Small intestine (tissue), 7 donors: Measurements from ENCODE around the gene GSTO1. TPM values are rescaled to one million over a fixed set of nuclear protein-coding genes. Genes with fewer than 3 reads are reported as not detected.

Experiments used
- DNase-seq, 2 donors: peaks; one replicate each; pipeline versions ENCODE4 v3.0.0 to v3.0.0-alpha.2; 2013
- FAIRE-seq: peaks from 2 replicates; lab custom pipeline; 2012; peaks lifted over from hg19 to GRCh38; lab: Jason Lieb, UNC
- H3K27ac ChIP-seq, 3 donors: one replicate each; pipeline ENCODE4 v1.5.1; 2013; ENCODE audit warnings: low read length in 2 of 3, mild to moderate bottlenecking in 2 of 3, control low read depth in 1 of 3, inconsistent platforms in 1 of 3, low read depth in 1 of 3, moderate library complexity in 1 of 3
- H3K27me3 ChIP-seq, 3 donors: one replicate each; pipeline ENCODE4 v1.6.1; 2013; ENCODE audit warnings: low read length in 3 of 3, inconsistent platforms in 1 of 3; ENCODE audit not compliant: control insufficient read depth in 3 of 3, insufficient read depth in 3 of 3
- H3K36me3 ChIP-seq, 3 donors: one replicate each; pipeline ENCODE4 v1.6.1; 2013; ENCODE audit warnings: low read length in 3 of 3, inconsistent platforms in 1 of 3, low read depth in 1 of 3, mild to moderate bottlenecking in 1 of 3, moderate library complexity in 1 of 3; ENCODE audit not compliant: control insufficient read depth in 3 of 3, insufficient read depth in 2 of 3
- H3K4me1 ChIP-seq, 3 donors: one replicate each; pipeline ENCODE4 v1.6.1; 2013; ENCODE audit warnings: low read length in 2 of 3, inconsistent platforms in 1 of 3, low read depth in 1 of 3, mild to moderate bottlenecking in 1 of 3, moderate library complexity in 1 of 3; ENCODE audit not compliant: control insufficient read depth in 3 of 3, insufficient read depth in 2 of 3
- H3K4me3 ChIP-seq, 3 donors: one replicate each; pipeline ENCODE4 v1.5.1; 2013; ENCODE audit warnings: low read length in 3 of 3, control low read depth in 1 of 3, inconsistent platforms in 1 of 3, low read depth in 1 of 3, mild to moderate bottlenecking in 1 of 3, moderate library complexity in 1 of 3
- H3K9me3 ChIP-seq, 2 donors: one replicate each; pipeline ENCODE4 v1.6.1; 2013; ENCODE audit warnings: low read depth in 1 of 2, low read length in 1 of 2; ENCODE audit not compliant: control insufficient read depth in 2 of 2, insufficient read depth in 1 of 2
- WGBS, 3 donors: extraction: QIAGEN DNeasy Blood & Tissue Kit; methylation state at CpG; one replicate each; pipeline ENCODE4 v1.1.7; 2013; 5-methylcytosine and 5-hydroxymethylcytosine counted together
- polyA plus RNA-seq, 4 donors: library from polyadenylated mRNA; stranded (reverse) in 3 of 4; unstranded in 1 of 4; fragments of 200-250 nt in 3 of 4; fragments of 120-200 nt in 1 of 4; gene quantifications; one replicate each; pipeline versions ENCODE4 v1.2.1 to v1.2.3, GENCODE V29; 2013
- donor health status: healthy with polysubstance abuse.
- donor health status: control.
- donor health status: control.
- donor health status: Bipolar disorder and iron deficiency.
- donor health status: healthy.

The GSTO1 gene
- polyA plus RNA-seq, 4 donors, result 173 to 422 (median 223) TPM

DNA sequence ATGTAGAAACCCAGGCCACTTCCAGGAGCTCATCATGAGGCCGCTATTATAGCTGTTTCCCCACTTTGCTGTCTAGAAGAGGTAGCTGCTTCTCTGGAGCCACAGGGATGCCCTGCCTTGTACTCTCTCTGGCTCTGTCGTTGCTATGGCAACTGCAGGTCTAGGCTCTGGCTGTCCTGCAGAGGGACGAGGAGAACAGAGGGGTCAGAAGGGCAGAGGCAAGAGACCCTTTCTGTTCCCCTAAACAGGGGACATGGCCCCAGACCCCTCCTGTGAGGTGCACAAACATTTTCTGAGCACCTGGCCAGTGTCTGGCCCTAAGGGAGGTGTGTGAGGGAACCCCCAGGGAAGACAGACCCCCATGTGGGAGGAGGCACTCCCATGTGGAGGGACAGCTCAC lies 52.2 kb downstream of the GSTO1 start:
- no peaks in the 10 kb centered on the region for H3K27me3 ChIP-seq
- WGBS, 3 donors, result 71 to 76% (median 76%) methylated on average over 3 of the region's 3 CpGs
- peaks cover 0 to 22% (median 2%) of the 10 kb centered on the region in 3 donors for H3K36me3 ChIP-seq
- peaks cover 0 to 4% (median 0%) of the 10 kb centered on the region in 3 donors for H3K4me1 ChIP-seq
- no peak overlapping the region for H3K4me3 ChIP-seq
- DNase-seq, result no peak
- H3K27ac ChIP-seq, result no peak overlapping the region
- no peak for FAIRE-seq
- peaks cover 0 to 6% of the 10 kb centered on the region in 2 donors for H3K9me3 ChIP-seq

DNA sequence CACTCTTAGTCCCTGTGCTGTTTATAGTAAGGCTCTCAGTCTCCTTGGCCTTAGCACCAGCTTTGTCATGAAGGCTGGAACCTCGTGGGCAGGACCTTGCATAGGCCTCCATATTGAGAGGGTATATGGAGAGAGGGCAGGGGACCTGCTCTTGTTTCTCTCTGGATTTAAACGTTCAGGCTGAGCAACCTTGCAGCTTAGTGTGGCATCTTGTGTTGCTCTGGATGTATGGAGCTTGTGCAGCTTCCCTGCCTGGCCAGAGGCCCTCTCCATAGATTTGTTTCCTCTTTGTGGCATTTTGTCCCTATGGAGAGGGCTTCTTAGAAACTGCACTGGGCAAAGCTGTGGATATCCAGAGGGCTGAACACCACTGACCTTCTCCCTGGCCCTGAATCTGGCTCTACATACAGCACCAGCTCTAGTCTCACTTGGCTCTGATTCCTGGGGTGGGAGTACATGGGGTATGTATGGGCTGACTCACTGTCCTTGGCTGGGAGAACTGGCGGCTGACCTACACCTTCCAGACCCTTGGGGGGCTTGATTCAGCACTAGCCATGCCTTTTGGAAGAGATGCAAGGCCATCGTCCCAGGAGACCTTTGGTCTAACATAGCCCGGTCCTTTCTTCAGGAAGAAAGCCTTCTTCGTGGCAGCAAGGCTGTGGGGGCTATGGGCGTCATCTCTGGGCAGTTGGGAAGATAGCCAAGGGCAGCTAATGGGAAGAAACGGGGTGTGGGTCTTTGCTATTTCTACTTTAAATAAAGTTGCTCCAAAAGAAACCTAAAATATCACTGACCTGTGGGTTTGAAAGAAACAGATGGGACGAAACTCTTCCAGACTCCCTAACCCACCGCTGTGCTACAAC lies 53.1 kb downstream of the GSTO1 start:
- 70 to 78% (median 71%) methylated on average over 10 of the region's 10 CpGs for WGBS, 3 donors
- Histone ChIP-seq H3K4me3 (no peak overlapping the region), H3K27ac (no peak overlapping the region), H3K36me3 (peaks cover 0 to 28% (median 2%) of the 10 kb centered on the region in 3 donors), H3K27me3 (no peaks in the 10 kb centered on the region), H3K9me3 (peaks cover 0 to 6% of the 10 kb centered on the region in 2 donors), H3K4me1 (peaks cover 0 to 4% (median 0%) of the 10 kb centered on the region in 3 donors)
- FAIRE-seq, result no peak
- DNase-seq, result no peak

DNA sequence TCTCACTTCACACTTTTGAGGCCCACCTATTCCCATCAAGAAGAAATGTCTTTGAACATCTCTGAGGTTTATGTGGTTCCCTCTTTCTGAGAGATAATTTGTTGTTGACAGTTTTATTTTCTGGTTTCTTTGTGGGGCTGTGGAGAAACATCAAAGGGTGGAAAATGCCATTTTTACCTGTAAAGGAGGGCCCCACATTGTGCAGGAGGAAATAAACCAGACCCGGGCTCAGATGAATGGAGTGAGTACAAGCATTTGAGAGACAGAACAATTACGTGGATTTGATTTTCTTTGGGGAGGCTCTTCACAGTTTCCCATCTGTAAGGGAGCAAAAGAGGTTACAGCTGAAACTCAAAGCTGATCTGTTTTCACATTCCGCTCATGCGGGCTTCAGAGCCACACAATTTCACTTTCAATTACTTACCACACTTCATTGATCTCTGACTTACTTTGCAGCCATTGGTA lies 53.8 kb downstream of the GSTO1 start:
- Histone ChIP-seq H3K27me3 (no peaks in the 10 kb centered on the region), H3K4me1 (peaks cover 0 to 4% (median 0%) of the 10 kb centered on the region in 3 donors), H3K9me3 (peaks cover 0 to 6% of the 10 kb centered on the region in 2 donors), H3K4me3 (no peak overlapping the region), H3K27ac (no peak overlapping the region), H3K36me3 (peaks cover under 1 to 34% (median 2%) of the 10 kb centered on the region in 3 donors)
- DNase-seq (no peak), FAIRE-seq (no peak)
- WGBS, 3 donors, result 48 to 75% (median 64%) methylated on average over 4 of the region's 4 CpGs

DNA sequence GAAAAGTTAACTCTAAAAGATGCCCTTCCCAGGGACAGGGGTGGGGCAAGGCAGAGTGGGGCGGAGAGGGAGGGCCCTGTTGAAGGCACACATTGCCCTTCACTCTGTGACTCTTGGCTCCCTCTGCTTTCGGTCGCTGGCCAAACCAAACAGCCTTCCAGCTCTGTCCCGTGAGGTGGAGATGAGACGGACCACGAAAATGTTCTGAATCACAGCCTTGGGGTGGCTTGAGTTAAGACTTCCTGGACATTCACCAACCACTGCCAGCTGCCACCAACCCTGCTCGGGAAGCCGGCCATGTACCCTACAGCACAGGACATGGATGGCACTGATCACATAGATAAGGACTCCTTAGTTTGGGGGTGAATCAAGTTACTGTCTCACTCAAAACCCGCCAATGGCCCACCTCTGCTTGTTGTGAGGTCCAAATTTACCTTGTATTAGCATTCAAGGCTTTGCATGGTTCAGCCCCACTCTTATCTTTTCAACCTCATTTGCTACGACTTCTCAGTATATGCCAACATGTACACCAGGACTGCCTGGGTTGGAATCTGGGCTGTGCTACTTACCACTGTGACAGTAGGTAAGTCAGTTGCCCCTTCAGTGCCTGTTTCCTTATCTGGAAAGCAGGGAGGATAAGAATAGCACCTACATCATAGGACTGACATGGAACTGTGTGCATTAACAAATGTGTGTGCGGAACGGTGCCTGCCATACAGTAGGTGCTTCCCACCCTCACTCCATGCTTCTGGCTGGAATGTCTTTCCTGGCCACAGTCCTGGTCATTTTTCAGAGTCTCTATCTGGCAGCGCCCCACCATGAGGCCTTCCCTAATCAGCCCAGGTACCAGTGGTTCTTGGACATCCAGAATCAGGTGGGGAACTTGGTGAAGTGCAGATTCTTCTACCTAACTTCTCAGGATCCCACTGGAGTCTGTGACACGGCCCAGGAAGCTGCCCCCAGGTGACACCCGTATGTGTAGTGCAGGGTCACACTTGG lies 55.6 kb downstream of the GSTO1 start:
- peak overlapping the region in 1 of 3 donors; percentile 43 for H3K27ac ChIP-seq
- peaks cover 0 to 4% (median 0%) of the 10 kb centered on the region in 3 donors for H3K4me1 ChIP-seq
- H3K9me3 ChIP-seq, result no peaks in the 10 kb centered on the region
- no peak for FAIRE-seq
- H3K27me3 ChIP-seq, result no peaks in the 10 kb centered on the region
- peaks cover 2 to 52% (median 11%) of the 10 kb centered on the region in 3 donors for H3K36me3 ChIP-seq
- H3K4me3 ChIP-seq, result no peak overlapping the region
- no peak for DNase-seq
- WGBS, 3 donors, result 83 to 93% (median 86%) methylated on average over 15 of the region's 15 CpGs

DNA sequence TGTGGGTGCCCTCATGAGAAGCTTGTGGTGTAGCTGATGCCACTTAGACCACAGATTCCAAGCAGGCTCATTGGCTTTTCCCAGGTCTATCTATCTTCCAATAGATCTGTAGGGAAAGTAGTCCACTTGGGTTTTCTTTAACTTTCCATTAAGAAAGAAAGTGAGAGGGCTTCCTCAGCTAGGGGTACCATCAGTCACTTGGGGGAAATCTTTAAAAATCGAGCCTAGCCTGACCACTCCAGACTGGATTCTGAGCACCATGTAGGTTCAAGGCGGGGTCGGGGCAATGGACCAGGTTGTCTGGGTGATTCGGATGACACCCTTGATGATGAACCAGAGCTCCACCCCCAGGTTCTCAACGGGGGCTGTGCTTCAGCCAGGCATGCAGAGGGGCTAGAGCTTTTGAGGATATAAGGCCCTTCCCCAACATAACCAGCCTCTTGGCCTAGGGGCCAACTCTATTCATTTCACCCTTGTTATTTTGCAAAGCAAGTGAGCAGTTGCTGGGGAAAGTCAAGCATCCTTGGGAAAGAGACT lies 56.6 kb downstream of the GSTO1 start:
- Histone ChIP-seq H3K27me3 (no peaks in the 10 kb centered on the region), H3K9me3 (no peaks in the 10 kb centered on the region), H3K36me3 (peaks cover 2 to 62% (median 11%) of the 10 kb centered on the region in 3 donors), H3K4me3 (no peak overlapping the region), H3K27ac (no peak overlapping the region), H3K4me1 (peaks cover 0 to 4% (median 0%) of the 10 kb centered on the region in 3 donors)
- DNase-seq, result no peak
- WGBS, 3 donors, result 86 to 88% (median 87%) methylated on average over 5 of the region's 5 CpGs
- no peak for FAIRE-seq

DNA sequence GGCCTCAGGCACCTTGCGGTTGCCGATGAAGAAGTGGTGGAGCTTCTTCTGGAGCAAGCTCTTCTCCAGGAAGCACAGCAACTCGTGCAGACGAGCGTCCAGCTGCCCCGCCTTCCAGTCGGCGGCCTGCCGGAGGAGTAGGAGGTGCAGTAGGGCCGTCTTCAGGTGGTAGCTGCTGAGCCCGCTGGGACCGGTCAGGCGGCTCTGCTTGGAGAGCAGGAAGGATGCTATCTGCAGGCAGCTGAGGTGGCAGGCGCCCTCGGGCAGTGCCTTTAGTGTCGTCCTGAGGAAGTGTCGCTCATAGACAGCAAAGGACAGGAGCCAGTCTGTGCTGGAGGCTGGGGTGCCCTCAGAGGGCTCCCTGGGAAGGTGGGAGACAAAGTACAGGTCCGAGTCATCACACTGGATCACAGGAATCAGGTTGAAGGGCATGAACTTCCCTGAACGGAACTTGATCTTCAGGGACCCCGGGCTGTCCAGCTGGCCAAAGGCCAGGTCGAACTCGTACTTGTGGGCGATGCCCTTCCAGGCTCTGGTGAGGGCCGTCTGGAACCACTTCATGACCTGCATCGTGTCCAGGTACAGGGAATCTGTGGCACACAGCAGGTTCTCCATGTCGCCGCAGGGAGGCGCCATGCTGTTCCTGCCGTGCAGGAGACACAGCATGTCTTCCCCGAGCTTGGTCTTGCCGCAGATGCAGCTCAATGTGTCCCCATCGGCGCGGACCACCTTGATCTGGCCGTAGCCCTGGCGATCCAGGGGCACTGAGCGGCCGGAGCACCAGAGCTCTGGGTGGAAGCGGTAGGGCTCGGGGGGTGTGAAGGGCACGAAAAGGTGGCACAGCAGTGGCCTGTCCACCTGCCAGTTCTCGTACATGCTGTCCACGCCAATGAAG lies 60.1 kb downstream of the GSTO1 start:
- WGBS, 3 donors, result 93 to 95% (median 94%) methylated on average over 43 of the region's 43 CpGs
- no peak overlapping the region for H3K27ac ChIP-seq
- H3K36me3 ChIP-seq, result peaks cover 2 to 60% (median 11%) of the 10 kb centered on the region in 3 donors
- no peak overlapping the region for H3K4me3 ChIP-seq
- no peak for FAIRE-seq
- H3K9me3 ChIP-seq, result no peaks in the 10 kb centered on the region
- no peak for DNase-seq
- peaks cover 0 to 10% (median 0%) of the 10 kb centered on the region in 3 donors for H3K4me1 ChIP-seq
- no peaks in the 10 kb centered on the region for H3K27me3 ChIP-seq

DNA sequence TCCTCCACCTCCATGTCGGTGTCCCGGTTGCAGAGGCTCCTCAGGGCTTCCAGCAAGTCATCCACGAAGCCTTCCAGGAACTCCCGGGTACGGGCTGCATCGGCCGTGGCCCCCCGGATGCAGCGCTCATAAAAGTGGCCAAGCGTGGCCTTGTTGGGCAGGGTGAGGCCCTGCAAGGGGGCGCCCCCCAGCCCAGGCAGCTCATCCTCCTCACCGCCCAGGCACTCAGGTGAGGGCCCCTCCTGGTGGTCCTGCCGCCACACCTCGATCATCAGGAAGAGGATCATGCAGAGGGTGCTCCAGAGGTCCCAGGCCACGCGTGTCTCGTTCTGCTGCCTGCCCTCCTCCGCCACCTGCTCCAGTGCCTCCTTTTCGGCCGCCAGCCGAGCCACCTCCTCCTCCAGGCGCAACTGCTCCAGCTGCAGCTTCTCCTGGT lies 60.8 kb downstream of the GSTO1 start:
- Histone ChIP-seq H3K27ac (no peak overlapping the region), H3K27me3 (no peaks in the 10 kb centered on the region), H3K4me1 (peaks cover 0 to 7% (median 0%) of the 10 kb centered on the region in 3 donors), H3K9me3 (no peaks in the 10 kb centered on the region), H3K4me3 (no peak overlapping the region), H3K36me3 (peaks cover 2 to 55% (median 10%) of the 10 kb centered on the region in 3 donors)
- WGBS, 3 donors, result 97 to 99% (median 97%) methylated on average over 22 of the region's 22 CpGs
- DNase-seq (no peak), FAIRE-seq (no peak)
